CD4-positive, alpha-beta T cell treated with Interleukin-17A for 4 hours (primary cell): ENCODE results near the gene GPR148.

ENCODE experiments used
- DNase-seq: peaks from one replicate; pipeline ENCODE4 v3.0.0-alpha.2; 2020; ENCODE audit warnings: mixed read lengths

GPR148 gene

GRCh38 chr2:130754811-130755210 is 25.9 kb downstream of the GPR148 start:
- no peak for DNase-seq

DNA sequence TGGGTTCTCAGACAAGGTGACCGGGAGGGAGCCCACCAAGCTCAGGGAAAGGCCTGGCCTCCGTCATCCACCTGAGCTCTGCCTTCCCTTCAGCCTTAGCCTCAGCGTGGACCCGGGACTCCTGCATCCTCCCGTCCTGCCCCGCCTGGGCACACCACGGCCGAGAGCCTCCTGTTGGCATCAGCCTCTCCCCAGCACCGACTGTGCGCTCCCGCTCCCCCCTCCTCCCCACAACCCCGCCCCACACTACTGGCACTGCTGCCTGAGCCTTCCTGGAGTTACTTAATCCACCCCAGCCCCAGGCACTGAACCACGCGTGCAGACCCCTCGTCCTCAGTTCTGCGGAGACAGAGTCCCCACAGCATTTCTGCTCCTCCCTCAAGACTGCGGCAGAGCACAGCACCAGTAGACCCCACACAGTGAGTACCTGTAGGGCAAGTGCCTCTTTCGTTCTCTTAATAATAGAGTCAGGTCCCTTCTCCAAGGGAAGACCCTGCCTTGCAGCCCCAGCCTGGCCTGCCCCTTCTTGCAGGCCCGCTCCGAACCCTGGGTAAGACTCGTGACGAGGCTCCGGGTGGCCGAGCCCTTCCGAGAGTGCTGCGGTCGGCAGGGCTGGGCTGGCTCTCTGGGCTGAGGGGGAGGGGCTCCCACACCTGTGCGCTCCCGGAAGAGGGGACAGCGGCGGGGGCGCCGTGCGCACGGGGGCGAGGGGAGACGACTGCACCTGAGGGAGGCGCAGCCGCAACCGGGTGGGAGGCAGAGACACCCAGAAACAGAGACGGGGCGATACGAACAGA is 26.6 kb downstream of the GPR148 start, which contains the start of gene AMER3:
AMER3 (plus strand) TSS at position 285 of the 797 bp plus-strand sequence. CDS start 6,533 bp downstream, outside the sequence.
- DNase-seq, result no peak

DNA sequence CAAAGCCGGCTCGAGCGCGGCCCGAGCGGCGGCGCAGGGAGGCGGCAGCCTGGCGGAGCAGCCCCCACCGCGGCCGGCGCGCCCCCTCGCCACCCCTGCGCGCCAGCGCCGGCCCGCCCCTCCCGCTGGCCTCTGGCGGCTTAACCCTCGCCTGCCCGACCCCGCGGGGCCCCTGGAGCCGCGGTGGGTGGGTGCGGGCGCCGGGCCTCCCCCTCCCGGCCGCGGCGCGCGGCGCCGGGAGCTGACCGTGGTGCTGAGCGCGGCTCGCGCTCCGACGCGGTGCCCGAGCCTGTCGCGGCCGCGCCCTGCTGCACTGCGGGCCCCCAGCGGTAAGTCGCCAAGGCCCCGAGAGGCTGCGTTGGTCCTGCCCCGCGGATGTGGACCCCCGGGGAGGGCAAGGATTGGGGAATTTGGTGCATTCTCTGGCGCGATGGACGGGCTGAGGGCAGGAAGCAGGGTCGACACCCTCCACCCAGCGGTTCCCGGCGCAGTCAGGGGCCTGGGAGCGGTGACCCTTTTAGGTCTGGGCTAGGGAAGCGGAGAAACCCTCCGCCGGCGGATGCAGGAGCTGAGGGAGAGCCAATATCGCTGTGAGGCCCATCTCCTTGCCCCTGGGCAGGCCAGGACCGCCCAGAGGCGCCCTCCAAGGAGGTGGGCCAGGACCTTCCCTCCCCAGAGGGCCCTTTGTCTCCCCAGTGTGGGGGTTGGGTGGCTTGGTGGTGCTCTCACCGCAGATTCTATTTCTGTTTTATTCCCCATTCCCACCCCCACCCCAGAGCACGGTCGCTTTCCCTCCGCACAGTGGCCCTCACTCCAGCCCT is 27.4 kb downstream of the GPR148 start:
- DNase-seq, result no peak

DNA sequence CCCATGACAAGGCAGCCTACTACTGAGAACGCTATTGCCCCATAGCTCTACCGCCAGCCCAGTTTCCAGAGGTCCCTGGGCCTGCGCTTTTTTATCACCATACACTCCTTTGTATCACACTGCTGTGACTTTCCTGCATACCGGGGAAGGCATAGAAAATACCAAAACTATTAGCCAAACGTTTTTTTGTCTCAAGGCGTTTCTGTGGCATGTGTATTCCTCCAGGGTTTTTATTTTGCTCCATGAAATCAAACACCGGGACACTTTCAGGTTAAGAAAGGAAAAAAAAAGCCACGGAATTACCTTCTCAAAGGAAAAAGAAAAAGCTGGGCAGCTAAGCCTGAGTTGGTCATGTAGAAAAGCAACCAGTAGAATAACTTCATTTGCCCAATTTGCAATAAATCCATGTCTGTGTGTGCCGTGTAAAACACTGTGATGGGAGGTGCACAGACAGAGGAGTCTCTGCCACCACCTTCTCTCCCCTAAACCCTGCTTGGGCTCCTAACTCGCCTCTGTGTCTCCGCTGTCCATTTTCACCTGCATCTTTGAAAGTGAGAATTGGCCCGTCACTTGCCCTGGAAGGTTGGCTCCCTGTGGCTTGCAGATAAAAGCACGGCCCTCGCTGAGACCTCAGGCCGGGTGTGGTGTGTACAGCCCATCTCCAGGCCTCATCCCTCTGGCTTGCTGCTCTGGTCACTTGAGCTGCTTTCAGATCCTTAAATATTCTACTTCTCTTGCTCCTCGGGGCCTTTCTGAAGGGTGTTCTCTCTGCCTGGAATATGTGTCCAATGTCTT is 28.2 kb downstream of the GPR148 start:
- DNase-seq, result no peak

GRCh38 chr2:130759906-130760753 is 31.3 kb downstream of the GPR148 start:
- no peak for DNase-seq

DNA sequence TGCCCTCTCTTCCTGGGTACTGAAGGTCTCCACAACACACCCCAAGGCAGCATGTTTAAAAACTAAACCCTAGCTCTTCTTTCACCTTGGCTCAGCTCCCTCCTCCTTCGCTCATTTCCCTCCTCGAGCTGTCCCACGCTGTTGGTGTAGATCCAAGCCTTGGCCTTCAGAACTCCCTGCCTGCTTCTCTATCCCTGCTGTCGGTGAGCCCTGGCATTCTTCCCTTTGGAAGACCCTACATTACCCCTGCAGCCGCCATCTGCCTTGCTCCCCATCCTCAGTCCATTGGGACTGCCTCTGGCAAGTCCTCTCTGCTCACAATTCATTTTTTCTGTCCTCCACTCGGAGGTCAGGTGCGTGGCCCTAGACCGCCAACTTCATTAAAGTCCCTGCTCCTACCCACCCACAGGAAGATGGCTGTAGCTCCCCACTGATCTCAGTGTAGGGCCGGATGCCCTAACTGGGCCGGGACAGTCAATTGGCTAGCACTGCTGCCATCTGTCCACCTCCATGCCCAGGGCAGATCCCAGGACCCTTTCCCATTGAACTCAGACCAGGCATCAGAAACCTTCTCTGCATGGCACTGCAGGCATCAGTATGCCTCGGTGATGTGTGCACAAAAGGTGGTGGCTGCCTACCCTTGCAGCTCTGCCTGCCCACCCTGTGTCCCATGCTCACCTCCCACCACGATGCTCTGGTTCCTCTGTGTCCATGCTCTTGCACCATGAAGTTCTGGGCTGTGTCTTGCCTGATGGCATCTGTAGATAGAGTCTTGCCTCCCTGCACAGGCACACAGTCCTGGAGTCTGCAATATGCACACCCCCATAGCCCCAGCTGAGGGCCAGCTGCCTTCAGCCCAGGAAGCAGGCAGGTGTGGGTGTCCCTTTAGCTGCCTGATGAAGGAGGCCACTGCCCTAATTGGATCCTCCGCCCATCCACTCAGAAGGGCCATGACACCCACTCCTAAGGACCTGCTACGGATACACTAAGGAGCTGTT is 32.2 kb downstream of the GPR148 start:
- no peak for DNase-seq

GRCh38 chr2:130762031-130762909 is 33.4 kb downstream of the GPR148 start:
- no peak for DNase-seq

DNA sequence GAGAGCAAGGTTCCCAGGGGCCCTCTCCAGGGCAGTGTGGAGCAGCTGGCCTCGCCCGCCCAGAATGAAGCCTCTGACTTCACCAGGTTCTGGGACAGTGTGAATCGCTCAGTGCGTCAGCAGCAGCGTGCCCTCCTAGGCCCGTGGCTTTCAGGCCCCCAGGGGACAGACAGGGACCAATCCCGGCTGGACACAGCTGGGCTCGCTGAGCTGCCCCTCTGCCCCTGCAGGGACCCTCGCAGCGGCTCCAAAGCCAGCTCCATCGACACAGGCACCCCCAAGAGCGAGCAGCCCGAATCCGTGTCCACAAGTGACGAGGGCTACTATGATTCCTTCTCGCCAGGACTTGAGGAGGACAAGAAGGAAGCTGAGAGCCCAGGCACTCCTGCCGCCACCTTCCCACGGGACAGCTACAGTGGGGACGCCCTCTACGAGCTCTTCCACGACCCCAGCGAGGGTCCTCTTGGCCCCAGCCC is 34.1 kb downstream of the GPR148 start:
- DNase-seq, result no peak

DNA sequence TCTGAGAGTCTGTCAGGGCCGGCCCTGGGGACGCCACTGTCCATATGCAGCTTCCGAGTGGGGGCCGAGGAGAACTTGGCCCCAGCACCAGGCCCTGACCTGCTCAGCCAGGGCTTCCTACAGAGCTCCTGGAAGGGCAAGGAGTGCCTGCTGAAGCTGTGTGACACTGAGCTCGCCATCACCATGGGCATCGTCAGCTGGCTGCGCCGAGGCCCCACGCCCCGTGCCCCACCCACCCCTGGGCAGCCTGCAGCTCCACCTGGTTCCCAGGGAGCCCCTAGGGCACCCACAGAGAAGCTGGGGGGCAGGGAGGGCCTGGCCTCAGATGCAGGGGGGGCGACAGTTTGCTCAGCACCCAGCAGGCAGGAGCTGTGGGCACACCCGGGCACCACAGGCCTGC is 34.5 kb downstream of the GPR148 start:
- no peak for DNase-seq

DNA sequence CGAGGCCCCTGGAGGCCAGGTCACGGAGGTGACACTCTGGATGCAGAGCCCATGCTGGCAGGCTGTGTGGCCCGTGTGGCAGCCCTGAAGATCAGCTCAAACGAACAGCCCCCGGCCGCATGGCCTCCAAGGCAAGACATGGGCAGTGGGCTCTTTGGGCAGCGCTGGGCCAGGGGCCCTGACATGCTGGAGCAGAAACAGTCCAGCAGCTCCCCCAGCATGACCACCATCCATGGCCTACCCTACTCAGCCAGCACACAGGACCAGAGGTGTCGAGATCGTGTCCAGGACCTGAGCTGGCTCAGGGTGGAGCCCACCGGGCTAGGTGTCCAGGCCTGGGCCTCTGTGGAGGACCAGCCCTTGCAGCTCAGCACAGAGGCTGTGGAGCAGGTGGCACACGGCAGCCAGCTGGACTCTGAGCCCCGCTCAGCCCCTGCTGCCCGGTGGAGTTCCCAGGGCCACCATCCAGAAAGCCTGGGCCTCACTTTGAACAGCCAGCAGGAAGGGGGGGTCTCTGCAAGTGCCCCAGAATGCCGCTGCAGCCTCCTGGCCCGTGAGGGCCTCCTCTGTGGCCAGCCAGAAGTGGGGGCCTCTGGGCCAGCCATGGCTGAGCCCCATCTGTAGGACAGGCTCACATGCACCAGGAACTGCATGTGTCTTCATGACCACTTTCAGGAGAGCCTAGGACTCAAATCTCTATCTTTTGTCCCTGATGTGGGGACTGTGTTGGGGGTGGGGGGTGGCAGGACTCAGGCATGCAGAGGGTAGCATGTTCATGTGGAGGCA is 35.4 kb downstream of the GPR148 start:
- no peak for DNase-seq

- no peak for DNase-seq
Observed at GRCh38 chr2:130764821-130765115, 35.9 kb downstream of the GPR148 start.

- DNase-seq, result no peak
Observed at GRCh38 chr2:130765464-130765863, 36.6 kb downstream of the GPR148 start.

DNA sequence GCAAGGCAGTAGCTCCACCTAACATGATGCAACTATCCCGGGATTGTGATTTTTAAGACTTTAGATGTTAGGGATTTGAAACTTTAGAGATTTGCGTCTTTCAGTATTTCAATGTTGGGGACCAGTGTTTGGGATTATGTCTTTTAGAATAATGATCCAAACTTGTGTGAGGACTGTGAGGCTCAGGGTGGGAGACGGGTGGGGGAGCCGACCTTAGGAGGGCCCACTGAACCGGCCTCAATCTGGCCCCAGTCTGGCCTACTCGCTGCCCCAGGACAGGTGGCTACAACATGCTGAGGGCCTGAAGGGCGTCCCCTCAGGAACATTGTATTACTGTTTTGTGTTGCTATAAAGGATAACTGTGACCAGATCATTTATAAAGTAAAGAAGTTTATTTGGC is 37.2 kb downstream of the GPR148 start:
- DNase-seq, result no peak

DNA sequence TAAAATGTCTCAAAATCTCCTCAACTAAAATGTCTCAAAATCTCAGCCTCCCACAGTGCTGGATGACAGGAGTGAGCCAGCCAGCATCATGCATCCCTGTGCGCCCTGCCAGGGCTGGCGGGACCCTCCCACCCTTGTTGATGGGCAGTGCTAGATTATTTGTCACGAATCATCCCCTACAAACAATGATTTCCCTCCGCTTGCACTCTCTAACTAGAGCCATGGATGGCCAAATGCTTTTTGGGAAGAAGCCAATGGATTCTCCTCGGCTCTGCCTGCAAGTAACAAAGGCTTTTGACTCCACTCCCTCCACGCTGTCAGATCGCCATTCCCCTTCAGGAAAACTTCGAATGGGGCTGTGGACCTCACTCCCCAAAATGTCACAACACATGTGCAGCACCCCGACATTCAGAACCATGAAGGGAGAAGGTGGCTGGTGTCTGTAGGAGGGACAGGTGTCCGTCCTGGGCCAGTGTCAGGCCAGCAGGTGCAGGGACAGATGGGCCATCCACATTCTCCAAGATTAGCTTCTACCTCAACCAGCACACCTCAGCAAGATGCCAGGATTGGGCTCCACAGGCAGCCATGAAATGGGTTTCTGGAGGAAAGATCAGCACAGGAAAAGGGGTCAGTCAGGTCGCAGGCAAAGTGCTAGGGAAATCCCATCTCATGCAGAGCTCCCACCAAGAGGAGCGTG is 38.0 kb downstream of the GPR148 start:
- no peak for DNase-seq

DNA sequence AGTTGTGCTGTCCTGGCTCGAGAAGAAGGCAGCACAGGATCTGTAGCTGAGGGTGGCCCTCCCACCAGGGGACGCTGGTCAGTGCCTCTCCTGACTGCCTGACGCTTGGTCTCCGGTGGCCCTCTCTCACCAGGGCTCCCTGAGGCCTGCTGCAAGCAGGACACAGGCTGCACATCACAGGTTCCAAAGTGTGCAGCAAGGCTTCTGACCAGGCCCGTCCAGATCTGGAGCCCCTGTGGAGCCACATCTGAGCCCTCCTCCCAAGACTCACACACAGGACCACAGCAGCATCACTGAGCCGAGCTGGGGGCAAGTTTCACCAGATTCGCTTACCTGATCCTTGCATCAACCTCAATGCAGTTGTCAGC is 38.5 kb downstream of the GPR148 start:
- no peak for DNase-seq

- DNase-seq, result no peak
Observed at GRCh38 chr2:130768191-130768855, 39.5 kb downstream of the GPR148 start.

GRCh38 chr2:130769343-130769907 is 40.6 kb downstream of the GPR148 start:
- no peak for DNase-seq

GRCh38 chr2:130776550-130776949 is 47.7 kb downstream of the GPR148 start:
- no peak for DNase-seq
